Embryonic facial prominence (tissue), 1 donor: ENCODE measurements around the gene CDIP1.
"Not testable (repeated sequence)": the region's sequence is repeated elsewhere in the genome, so short reads cannot be mapped to it uniquely, and the experiment has no call there.

Source experiments
- DNase-seq: peaks from one replicate; pipeline ENCODE4 v3.0.0-alpha.2; 2016; ENCODE audit errors: extremely low spot score

Gene CDIP1

DNA sequence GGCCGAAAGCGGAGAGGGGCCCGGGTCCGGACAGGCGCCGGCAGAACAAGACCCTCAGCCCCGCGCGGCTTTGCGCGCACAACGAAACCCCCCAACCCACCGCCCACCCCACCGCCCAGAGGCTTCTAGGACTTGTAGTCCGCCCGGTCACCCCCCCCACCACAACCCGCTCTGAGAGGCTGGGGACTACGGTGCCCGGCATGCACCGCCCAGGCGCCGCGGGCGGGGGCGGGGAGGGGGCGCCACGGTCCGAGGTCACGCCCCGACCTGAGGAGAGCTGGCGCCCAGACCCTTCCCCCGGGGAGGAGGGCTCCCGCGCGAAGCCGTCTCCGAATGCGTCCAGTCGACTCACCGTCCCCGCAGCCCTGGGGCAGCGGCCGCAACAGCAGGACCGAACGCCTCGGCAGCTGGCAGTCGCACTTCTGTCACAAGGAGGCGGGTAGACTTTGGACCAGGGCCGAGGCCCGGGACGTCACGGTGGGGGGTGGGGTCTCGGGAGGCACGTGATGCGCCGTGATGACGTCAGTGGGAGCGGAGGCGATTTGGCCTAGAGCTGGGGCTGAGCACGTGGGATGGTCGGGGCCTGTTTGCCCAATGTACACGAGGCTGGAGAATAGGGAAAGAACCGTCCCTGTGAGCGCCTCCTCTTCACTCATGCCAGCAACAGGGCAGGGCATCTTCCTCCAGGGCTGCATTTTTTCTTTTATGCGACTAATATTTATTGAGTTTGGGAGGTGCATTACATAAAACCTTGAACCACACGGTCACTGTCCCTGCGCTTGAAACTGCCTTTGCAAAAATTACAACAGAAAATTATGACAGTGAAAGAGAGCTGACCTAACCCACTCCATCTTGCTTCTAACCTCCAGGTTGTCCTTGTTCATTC lies at the start of gene CDIP1:
CDIP1 (minus strand) TSS at position 424 of the 886 bp plus-strand sequence. CDS start 24,643 bp downstream, outside the sequence.
- DNase-seq = peak; percentile 84

DNA sequence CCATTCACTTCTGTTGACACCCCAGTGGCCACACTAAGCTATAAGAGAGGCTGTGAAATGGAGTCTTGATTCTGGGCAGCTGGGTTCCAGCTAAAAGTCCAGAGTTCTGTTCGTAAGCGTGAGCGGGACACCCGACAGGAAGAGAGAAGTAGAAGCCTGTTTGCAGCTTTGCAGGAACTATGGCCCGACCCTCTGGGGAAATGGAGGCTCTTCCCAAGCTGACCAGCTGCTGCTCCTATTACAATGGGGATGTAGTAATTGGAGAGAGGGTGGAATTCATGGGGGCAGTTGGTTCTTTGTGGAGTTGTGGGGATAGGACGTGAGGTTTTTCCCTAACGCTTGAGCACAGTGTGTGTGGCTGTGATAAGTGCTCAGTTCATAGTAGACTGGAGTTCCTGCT lies 47.7 kb upstream of the CDIP1 start:
- no peak for DNase-seq

DNA sequence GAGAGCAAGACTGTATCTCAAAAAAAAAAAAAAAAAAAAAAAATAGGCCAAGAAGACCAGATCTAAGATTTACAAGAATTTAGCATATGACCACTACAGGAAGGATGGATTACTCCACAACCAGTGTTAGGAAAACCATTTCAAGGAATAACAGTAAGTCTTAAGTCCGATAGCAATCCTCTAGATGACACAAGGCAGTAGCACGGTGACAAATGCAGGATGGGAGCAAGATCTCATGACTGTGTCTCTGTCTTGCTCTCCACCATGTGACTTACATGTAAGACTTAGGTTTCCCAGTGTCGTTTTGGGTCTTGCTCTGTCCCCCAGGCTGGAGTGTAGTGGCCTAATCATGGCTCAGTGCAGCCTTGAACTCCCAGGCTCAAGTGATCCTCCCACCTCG lies 45.3 kb upstream of the CDIP1 start:
- DNase-seq = no peak

DNA sequence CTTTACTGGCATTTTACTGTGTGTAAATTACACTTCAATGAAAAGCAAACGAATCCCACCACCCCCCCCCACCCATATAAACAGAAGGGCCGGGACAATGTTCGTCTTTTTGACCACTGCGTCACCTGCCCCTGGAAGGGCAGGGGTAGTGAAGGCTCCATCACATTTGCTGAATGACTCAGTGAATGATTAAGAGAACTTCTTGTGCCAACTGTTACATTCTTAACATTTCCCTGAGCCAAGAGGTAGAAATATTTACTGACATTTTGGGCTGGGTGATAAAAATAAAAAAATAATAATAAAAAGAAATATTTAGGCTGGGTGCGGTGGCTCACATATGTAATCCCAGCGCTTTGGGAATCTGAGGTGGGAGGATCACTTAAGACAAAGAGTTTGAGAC lies 41.7 kb upstream of the CDIP1 start:
- DNase-seq = no peak

DNA sequence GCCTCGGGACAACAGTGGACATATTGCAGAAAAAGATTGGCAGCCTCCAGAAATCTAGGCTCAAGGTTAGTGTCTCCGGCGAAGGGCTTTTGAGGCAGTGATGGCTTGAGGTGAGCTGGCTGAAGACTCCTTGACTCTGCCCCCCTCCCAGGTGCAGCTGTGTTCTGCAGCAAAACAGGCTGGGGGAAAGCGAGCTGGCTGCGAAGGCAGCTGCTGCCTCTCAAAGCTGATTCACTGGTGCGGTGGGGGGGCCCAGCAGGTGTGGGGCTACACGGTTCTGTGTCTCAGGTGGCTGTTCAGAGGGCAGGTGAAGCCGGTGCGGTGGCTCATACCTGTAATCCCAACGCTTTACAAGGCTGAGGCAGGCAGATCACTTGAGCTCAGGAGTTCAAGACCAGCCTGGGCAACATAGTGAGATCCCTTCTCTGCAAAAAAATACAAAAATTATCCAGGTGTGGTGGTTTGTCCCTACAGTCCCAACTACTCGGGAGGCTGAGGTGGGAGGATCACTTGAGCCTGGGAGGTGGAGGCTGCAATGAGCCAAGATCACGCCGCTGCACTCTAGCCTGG lies 40.5 kb upstream of the CDIP1 start:
- DNase-seq = no peak

DNA sequence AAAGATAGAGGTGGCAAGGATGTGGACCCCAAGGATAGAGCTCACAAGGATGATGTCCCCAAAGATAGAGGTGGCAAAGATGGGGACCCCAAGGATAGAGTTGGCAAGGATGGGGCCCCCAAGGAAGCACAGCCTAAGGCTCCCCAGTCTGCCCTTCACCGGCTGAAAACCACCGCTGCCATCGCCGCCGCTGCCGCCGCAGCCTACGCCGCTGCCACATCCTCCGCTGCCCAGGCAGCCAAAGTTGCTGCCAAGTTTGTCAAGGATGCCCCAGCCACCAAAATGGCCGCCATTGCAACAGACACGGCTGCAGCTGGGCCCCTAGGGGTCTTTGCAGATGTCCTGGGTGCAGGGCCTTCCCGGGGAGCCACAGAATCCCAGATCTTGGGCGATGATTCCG lies 37.4 kb upstream of the CDIP1 start:
- DNase-seq = no peak

DNA sequence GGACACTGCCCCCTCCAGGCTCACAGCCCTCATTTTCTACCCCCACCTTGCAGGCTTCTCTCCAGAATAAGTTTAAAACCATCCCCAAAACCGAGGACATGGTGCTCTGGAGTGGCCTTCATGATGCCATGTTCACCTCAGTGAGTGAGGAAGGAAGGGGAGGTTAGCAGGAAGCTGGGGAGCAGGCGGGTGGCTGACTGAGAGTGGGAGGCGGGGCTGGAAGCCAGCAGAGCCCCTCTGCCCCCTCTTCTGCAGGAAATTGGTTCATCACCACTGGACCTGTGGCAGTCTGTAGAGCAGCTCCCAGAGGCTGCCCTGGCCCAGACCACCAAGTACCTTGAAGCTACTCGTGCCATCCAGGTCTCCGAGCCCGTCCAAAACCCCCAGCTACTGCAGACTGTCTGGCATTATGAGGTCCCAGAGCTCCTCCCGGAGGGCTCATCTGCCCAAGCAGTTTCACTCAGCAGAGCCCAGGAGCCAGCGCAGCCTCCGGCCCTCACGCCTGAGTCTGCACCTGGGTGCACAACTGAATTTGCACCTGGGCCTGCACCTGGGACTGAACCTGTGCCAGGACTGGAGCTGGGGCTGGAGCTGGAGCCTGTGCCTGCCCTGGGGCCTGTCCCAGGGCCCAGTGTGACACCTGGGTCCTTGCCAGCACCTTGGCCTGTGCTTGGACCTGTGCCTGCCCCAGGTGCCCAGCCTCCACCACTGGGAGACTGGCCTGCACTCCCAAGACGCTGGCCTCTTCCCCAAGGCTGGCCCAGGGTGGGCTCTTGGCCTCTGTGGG lies 36.5 kb upstream of the CDIP1 start:
- no peak for DNase-seq

DNA sequence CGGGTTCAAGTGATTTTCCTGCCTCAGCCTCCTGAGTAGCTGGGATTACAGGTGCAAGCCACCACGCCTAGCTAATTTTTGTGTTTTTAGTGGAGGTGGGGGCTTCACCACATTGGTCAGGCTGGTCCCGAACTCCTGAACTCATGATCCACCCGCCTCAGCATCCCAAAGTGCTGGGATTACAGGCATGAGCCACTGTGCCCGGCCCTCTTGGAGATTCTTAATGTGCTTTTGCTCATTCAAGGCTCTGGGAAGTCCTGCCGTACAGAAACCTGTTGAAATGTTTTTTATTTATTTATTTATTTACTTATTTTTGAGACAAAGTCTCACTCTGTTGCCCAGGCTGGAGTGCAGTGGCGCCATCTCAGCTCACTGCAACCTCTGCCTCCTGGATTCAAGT lies 35.4 kb upstream of the CDIP1 start:
- DNase-seq = not testable (repeated sequence)

DNA sequence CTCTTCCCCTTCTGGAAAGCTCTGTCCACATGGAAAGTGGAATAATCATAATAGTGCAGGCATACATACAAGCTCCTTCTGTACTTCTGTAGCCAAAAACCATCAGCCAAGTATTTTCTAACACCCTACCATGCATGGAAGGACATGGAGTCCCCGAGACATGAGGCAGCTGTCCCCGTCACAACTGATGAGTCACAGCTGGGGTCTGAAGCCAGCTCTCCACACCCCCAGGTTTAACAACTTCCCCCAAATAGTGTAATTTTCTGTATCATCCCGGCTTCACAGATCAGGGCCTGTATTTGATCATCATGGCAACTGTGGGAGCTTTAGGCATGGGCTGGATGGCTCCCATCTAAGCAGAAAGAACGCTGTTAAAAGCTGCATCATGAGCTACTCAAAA lies 34.1 kb upstream of the CDIP1 start:
- no peak for DNase-seq

DNA sequence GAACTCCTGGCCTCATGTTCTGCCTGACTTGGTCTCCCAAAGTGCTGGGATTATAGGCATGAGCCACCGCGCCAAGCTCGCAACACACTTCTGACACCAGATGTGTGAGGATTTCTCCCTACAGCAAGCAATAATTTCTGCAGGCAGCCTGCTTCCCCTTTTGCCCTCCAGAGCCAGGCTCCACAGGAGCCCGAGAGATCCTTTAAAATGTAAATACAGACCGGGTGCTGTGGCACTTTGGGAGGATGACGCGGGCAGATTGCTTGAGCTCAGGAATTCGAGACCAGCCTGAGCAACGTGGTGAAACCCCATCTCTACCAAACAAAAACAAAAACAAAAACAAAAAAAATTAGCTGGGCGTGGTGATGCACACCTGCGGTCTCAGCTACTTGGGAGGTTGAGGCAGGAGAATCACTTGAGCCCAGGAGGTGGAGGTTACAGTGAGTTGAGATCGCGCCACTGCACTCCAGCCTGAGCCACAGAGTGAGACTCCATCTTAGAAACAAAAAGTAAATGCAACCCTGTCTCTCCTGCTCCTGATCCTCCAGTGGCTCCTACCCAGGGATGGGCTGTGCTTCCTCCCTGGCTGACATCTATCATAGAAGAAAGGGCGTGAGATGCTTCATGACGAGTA lies 32.2 kb upstream of the CDIP1 start:
- no peak for DNase-seq

DNA sequence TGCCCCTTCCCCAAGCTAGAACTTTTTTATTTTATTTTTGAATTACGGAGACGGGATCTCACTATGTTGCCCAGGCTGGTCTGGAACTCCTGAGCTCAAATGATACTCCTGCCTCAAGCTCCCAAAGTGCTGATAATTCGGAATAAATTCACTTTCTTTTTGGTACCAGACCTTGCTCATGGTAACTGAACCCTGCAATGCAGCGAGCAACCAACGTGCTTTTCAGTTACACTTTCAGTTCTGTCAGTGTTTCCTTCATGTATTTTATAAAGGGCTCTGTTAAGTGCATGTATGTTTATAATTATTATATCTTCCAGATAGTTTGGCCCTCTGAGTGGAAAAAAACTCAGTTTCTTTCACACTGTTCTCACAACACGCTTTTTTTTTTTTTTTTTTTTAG lies 31.5 kb upstream of the CDIP1 start:
- DNase-seq = no peak

DNA sequence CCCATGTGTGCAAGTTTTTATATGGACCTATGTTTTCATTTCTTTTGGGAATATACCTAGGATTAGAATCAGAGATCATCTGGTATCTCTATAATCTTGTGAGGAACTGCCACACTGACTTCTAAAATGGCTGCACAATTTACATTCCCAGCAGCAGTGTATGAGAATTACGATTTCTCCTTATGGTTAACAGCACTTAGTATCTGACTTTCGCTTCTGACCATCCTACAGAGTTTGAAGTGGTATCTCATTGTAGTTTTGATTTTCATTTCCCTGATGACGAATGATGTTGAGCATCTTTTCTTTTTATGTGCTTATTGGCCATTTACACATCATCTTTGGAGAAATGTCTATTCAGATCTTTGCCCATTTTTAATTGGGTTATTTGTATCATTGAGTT lies 27.6 kb upstream of the CDIP1 start:
- DNase-seq = no peak

DNA sequence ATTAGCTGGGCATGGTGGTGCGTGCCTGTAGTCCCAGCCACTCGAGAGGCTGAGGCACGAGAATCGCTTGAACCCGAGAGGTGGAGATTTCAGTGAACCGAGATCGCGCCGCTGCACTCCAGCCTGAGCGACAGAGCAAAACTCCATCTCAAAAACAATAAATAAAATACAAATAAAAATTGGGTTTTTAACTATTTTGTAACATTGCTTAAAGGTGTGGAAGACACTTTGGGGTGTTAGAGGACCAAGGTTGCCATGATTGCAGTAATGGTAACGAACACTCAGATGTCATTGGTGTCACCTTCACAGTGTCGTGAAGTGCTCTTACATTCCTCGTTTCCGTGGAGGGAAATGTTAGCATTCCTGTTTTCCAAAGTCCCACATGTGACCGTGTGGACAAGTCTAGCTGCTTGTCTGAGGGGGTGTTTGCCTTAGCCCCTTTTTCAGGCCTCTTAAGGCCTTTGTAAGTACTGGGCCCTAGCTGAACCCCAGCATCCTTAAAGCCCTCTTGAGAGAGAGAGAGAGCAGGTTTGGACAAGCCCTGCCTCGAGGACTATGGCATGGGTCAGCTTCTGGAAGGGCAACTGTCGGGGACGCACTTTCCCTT lies 26.2 kb upstream of the CDIP1 start:
- DNase-seq = no peak

DNA sequence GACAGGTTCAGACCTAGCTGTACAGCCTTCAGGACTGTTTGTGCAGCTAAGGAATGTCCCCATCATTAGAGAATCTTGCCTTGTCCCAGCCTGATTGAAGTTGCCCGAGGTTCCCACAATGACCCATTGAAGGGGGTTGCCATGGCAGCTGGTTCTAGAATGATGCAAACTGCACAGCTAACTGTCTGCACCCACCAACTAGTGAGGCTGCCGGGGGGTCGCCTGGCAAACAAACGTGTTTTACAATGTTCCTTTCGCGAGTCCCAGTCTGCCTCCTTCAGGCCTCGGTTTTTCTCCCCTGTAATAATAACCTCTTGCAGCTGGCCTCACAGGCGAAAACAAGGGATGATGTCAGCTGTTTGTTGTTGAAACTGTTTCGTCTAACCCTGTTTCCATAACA lies 23.0 kb upstream of the CDIP1 start:
- DNase-seq = no peak

DNA sequence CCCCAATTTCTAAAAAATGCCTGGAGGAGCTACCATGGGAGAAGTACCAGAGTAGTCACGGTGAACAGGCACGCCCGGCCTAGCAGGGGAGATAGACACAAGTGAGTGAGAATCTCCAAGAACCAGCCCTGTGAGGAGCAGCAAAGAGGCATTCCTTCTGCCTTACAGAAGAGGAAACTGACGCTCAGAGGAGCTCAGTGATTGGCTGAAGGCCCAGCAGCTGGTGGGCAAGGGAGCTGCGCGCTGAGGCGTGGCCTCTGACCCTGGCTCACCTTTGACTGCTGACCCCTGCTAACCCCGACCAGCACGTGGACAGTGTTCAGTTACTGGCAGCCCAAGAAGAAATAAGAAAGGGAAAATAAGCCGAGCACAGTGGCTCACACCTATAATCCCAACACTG lies 19.4 kb upstream of the CDIP1 start:
- no peak for DNase-seq

DNA sequence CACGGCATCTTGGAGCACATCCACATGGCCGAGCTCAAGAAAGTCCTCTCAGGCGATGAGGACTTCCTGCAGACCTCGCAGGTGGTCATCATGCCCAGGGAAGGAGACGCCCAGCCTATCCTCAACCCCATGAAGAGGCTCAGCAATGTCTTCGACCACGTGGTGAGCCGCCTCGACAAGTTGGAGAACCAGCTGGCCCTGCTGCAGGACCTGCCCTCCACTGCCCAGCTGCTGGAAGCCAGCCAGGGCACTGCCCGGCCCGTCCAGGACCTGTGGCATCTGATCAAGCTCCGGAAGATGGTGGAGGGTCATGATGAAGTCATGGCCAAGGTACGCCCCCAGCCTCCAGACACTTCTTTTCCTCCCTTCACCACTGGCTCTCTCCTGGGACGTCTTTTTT lies 18.0 kb upstream of the CDIP1 start:
- no peak for DNase-seq

DNA sequence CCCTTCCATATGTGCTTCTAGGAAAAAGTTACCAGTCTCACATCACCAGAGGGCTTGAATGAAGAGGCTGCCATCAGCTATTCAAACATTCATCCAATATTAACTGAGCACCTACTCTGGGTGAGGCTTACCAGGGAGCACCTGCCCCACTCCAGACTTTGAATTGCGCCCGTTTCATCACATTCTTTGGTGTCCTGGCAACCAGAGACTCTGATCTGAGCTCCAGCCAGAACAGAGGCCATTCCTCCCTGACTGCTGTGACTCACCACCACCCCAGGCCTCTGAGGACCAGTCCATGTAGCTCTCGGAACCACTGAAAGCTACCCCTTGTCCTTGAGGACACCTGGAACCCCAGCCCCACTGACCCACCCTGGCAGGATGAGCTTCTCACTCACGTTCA lies 17.5 kb upstream of the CDIP1 start, which contains the start of gene C16orf96:
C16orf96 (plus strand) TSS at position 229 of the 400 bp plus-strand sequence; CDS start at position 379, 150 bp downstream.
- DNase-seq = no peak

DNA sequence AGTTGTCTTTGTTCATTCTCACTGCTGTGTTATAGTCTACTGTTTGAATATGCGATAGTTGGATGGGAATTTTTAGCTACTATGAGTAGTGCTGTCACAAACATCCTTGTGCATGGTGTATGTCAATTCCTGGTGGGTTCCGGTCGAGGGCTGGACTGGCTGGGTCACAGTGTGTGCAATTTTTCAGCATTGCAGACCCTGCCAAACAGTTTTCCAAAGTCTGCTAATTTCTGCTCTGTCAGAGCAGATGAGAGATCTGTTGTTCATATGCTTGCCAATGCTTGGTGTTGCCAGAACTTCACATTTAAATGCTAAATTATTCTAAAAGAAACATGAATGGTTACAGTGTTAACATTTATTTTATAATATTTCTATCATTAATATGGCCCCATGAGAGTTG lies 14.0 kb upstream of the CDIP1 start:
- DNase-seq = no peak

DNA sequence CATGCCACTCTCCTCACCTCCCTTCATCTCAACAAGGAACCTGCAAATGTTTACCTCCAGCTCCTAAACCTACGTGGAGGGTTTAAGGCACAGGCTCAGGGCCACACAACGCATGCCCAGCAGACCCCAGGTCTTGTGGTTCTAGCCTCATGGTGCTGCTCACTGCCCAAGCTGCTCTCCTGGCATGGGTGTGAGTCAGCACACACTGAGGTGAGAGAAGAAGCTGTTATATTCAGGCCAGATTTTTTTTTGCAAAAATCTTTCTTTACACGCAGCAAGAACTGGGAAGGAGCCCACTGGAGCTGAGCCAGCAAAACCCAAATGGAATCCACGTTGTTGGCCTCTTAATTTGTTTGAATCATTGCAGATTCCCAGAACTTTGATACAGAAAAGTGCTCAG lies 12.0 kb upstream of the CDIP1 start:
- DNase-seq = no peak

DNA sequence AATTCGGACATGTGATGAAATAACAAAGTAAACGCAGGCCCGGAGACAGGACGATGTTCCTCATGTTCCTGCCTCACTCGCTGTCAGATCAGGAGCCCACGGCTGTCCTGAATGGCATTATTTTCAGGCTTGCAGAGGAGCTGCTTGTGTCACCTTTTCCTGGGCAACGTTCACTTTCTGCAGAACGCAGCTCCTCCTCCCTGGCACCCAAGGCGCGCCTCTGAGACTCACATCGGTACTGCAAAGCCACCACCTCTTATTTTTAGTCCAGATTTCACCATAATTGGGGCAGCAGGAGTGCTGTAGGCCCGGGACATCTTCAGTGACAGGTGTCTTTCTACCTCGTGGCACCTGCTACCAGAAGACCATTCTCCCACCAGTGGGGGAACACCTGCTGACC lies 9.6 kb upstream of the CDIP1 start:
- DNase-seq = no peak

DNA sequence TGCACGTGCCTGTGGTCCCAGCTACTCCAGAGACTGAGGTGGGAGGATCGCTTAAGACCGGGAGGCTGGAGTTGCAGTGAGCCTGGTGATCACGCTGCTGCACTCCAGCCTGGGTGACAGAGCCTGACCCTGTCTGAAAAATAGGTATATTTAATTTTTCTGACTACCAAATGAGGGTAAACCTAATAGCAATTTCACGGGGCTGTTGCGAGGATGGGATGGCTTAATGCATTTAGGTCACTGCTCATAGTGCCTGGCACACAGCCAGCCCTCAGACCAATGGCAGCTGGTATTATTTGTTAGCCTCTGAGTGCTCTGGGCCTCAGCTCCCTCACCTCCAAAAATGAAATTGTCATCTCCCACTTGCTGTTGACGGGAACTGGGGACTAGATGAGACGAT lies 5.9 kb upstream of the CDIP1 start:
- DNase-seq = no peak
